Liver (tissue), 9 donors: ENCODE measurements around the gene ARHGAP27. TPM values are rescaled to one million over a fixed set of nuclear protein-coding genes. Genes with fewer than 3 reads are reported as not detected.

Source experiments
- DNase-seq: peaks from one replicate; pipeline ENCODE4 v3.0.0-alpha.2; 2017; ENCODE audit warnings: low spot score
- H3K27ac ChIP-seq, 2 donors: one replicate each; pipeline ENCODE4 v1.7.0; 2013; ENCODE audit warnings: inconsistent platforms in 2 of 2, low read length in 2 of 2, control low read depth in 1 of 2, low read depth in 1 of 2, mild to moderate bottlenecking in 1 of 2
- H3K27me3 ChIP-seq, 4 donors: one replicate each; pipeline versions ENCODE4 v1.6.1 to v1.7.0; 2013; ENCODE audit warnings: low read length in 3 of 4, inconsistent platforms in 1 of 4, mild to moderate bottlenecking in 1 of 4, moderate library complexity in 1 of 4; ENCODE audit not compliant: control insufficient read depth in 4 of 4, insufficient read depth in 4 of 4
- H3K36me3 ChIP-seq, 4 donors: one replicate each; pipeline versions ENCODE4 v1.6.1 to v1.7.0; 2013; ENCODE audit warnings: low read length in 3 of 4, mild to moderate bottlenecking in 3 of 4, low read depth in 1 of 4, moderate library complexity in 1 of 4; ENCODE audit not compliant: control insufficient read depth in 4 of 4, insufficient read depth in 3 of 4
- H3K4me1 ChIP-seq, 4 donors: one replicate each; pipeline versions ENCODE4 v1.6.1 to v1.7.0; 2013; ENCODE audit warnings: low read length in 3 of 4, mild to moderate bottlenecking in 3 of 4, moderate library complexity in 1 of 4; ENCODE audit not compliant: control insufficient read depth in 4 of 4, insufficient read depth in 4 of 4
- H3K4me3 ChIP-seq, 3 donors: one replicate each; pipeline versions ENCODE4 v1.6.1 to v1.7.0; 2013; ENCODE audit warnings: low read length in 3 of 3, control low read depth in 1 of 3, low read depth in 1 of 3, mild to moderate bottlenecking in 1 of 3
- H3K9ac ChIP-seq, 2 donors: one replicate each; pipeline ENCODE4 v1.7.0; 2013; ENCODE audit warnings: low read length in 2 of 2, mild to moderate bottlenecking in 2 of 2, moderate library complexity in 2 of 2, control low read depth in 1 of 2, low read depth in 1 of 2
- H3K9me3 ChIP-seq, 4 donors: one replicate each; pipeline versions ENCODE4 v1.6.1 to v1.7.0; 2013; ENCODE audit warnings: low read length in 3 of 4; ENCODE audit not compliant: control insufficient read depth in 4 of 4
- ATF3 ChIP-seq: IDR thresholded peaks from 2 replicates; pipeline ENCODE4 v1.6.1; 2016; ENCODE audit warnings: antibody characterized with exemption
- EGR1 ChIP-seq, 2 donors: IDR thresholded peaks; 2 replicates each; pipeline ENCODE4 v1.6.1; 2016 to 2018; ENCODE audit warnings: antibody characterized with exemption in 2 of 2, low read depth in 2 of 2
- FOXA1 ChIP-seq: IDR thresholded peaks from 2 replicates; pipeline ENCODE4 v1.6.1; 2016; ENCODE audit warnings: antibody characterized with exemption
- FOXA2 ChIP-seq: IDR thresholded peaks from 2 replicates; pipeline ENCODE4 v1.6.1; 2016; ENCODE audit warnings: antibody characterized with exemption
- GABPA ChIP-seq, 2 donors: IDR thresholded peaks in 1 of 2; conservative IDR thresholded peaks in 1 of 2; 2 replicates each; pipeline ENCODE4 v1.6.1; 2016; ENCODE audit warnings: antibody characterized with exemption in 2 of 2, mild to moderate bottlenecking in 1 of 2, moderate library complexity in 1 of 2
- HNF4G ChIP-seq: IDR thresholded peaks from 2 replicates; pipeline ENCODE4 v1.6.1; 2016; ENCODE audit warnings: antibody characterized with exemption
- JUND ChIP-seq, 2 donors: IDR thresholded peaks; 2 replicates each; pipeline ENCODE4 v1.6.1; 2016; ENCODE audit warnings: antibody characterized with exemption in 2 of 2
- NR2F2 ChIP-seq: IDR thresholded peaks from 2 replicates; pipeline ENCODE4 v1.6.1; 2016; ENCODE audit warnings: antibody characterized with exemption
- RAD21 ChIP-seq, 2 donors: IDR thresholded peaks; 2 replicates each; pipeline ENCODE4 v1.6.1; 2016; ENCODE audit warnings: antibody characterized with exemption in 2 of 2, mild to moderate bottlenecking in 2 of 2
- SP1 ChIP-seq: IDR thresholded peaks from 2 replicates; pipeline ENCODE4 v1.6.1; 2018; ENCODE audit warnings: antibody characterized with exemption, mild to moderate bottlenecking
- WGBS: extraction: QIAGEN DNeasy Blood & Tissue Kit; methylation state at CpG from one replicate; pipeline ENCODE4 v1.1.7; 2013; 5-methylcytosine and 5-hydroxymethylcytosine counted together
- polyA plus RNA-seq, 2 donors: library from polyadenylated mRNA; stranded (reverse) in 1 of 2; unstranded in 1 of 2; fragments of 200-250 nt in 1 of 2; fragments of >200 nt in 1 of 2; fragmentation: Nextera tagmentation in 1 of 2; extraction: Ambion mirVana in 1 of 2; gene quantifications; one replicate each; pipeline versions ENCODE4 v1.2.1 to v1.2.3, GENCODE V29; 2013 to 2015
- total RNA-seq, 2 donors: library from RNA; depleted of rRNA; stranded (reverse); fragments of >200 nt; gene quantifications; one replicate each; pipeline ENCODE4 v1.2.3, GENCODE V29; 2014
- TF ChIP-seq, protein P1 (sequence below): IDR thresholded peaks from 2 replicates; pipeline ENCODE4 v1.6.1; 2016; ENCODE audit warnings: antibody characterized with exemption, mild to moderate bottlenecking
- donor health status: healthy.
- donor health status: healthy.
- donor health status: healthy.
- donor health status: healthy.
- donor health status: healthy.

The ARHGAP27 gene
- total and polyA plus RNA-seq, 4 donors, result 1.8 to 10.9 (median 7.8) TPM

- Histone ChIP-seq H3K27ac (no peak overlapping the region), H3K4me3 (peak overlapping the region in 1 of 3 donors; percentile 56), H3K9ac (no peak overlapping the region), H3K4me1 (peaks cover 18 to 43% (median 28%) of the 10 kb centered on the region in 4 donors), H3K27me3 (peaks cover 0 to 2% (median 0%) of the 10 kb centered on the region in 4 donors), H3K9me3 (no peaks in the 10 kb centered on the region), H3K36me3 (no peaks in the 10 kb centered on the region)
- DNase-seq, result no peak
- 31% methylated on average over 68 of the region's 68 CpGs for WGBS
- no peak for TF ChIP-seq EGR1 (IDR thresholded peaks at IDR 0.05; ENCODE audit: low read depth in 2 of 2)
Measured at GRCh38 chr17:45430006-45430737, 2.5 kb downstream of the ARHGAP27 start.

GRCh38 chr17:45429339-45430005, 3.2 kb downstream of the ARHGAP27 start:
- Histone ChIP-seq H3K27ac (no peak overlapping the region), H3K4me3 (no peak overlapping the region), H3K36me3 (no peaks in the 10 kb centered on the region), H3K9ac (no peak overlapping the region), H3K4me1 (peaks cover 18 to 45% (median 29%) of the 10 kb centered on the region in 4 donors), H3K27me3 (peaks cover 0 to 2% (median 0%) of the 10 kb centered on the region in 4 donors), H3K9me3 (no peaks in the 10 kb centered on the region)
- 39% methylated on average over 82 of the region's 82 CpGs for WGBS
- DNase-seq, result no peak
- TF ChIP-seq FOXA1, result no peak

DNA sequence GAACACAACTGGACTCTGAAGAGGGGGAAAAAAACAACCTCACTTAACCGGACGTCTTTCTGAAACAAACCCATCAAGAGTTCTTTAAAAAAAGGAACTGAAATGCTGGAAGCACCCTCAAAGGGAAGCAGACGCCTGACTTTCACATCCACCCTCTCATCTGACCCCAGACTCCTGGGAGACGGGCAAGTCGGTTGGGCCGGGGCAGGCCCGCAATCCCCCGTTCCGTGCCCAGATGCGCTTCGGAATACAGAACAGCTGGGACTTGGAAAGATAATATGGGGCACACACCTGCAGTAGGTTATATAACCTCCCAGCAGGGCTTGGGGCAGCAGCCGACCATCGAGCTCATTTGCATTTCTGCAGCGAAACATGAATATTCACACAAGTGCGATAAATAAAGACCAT, 3.7 kb downstream of the ARHGAP27 start:
- no peak for DNase-seq
- no peak overlapping the region for H3K27ac ChIP-seq
- H3K9ac ChIP-seq, result no peak overlapping the region
- TF ChIP-seq, protein P1, sequence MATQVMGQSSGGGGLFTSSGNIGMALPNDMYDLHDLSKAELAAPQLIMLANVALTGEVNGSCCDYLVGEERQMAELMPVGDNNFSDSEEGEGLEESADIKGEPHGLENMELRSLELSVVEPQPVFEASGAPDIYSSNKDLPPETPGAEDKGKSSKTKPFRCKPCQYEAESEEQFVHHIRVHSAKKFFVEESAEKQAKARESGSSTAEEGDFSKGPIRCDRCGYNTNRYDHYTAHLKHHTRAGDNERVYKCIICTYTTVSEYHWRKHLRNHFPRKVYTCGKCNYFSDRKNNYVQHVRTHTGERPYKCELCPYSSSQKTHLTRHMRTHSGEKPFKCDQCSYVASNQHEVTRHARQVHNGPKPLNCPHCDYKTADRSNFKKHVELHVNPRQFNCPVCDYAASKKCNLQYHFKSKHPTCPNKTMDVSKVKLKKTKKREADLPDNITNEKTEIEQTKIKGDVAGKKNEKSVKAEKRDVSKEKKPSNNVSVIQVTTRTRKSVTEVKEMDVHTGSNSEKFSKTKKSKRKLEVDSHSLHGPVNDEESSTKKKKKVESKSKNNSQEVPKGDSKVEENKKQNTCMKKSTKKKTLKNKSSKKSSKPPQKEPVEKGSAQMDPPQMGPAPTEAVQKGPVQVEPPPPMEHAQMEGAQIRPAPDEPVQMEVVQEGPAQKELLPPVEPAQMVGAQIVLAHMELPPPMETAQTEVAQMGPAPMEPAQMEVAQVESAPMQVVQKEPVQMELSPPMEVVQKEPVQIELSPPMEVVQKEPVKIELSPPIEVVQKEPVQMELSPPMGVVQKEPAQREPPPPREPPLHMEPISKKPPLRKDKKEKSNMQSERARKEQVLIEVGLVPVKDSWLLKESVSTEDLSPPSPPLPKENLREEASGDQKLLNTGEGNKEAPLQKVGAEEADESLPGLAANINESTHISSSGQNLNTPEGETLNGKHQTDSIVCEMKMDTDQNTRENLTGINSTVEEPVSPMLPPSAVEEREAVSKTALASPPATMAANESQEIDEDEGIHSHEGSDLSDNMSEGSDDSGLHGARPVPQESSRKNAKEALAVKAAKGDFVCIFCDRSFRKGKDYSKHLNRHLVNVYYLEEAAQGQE, result no peak
- TF ChIP-seq FOXA2, result no peak
- no peak for TF ChIP-seq RAD21 (IDR thresholded peaks at IDR 0.05)
- no peak for TF ChIP-seq JUND (IDR thresholded peaks at IDR 0.05)
- no peak for TF ChIP-seq GABPA (IDR thresholded peaks at IDR 0.05 in 1 of 2, conservative IDR thresholded peaks at IDR 0.05 in 1 of 2)
- TF ChIP-seq NR2F2, result no peak
- no peak for TF ChIP-seq HNF4G
- TF ChIP-seq ATF3, result no peak
- TF ChIP-seq SP1, result no peak
- 28% methylated on average over 15 of the region's 15 CpGs for WGBS
- peaks cover 18 to 45% (median 29%) of the 10 kb centered on the region in 4 donors for H3K4me1 ChIP-seq
- H3K9me3 ChIP-seq, result no peaks in the 10 kb centered on the region
- peaks cover 0 to 2% (median 0%) of the 10 kb centered on the region in 4 donors for H3K27me3 ChIP-seq
- no peaks in the 10 kb centered on the region for H3K36me3 ChIP-seq
- H3K4me3 ChIP-seq, result no peak overlapping the region
